WTC11 (cell line): Measurements from ENCODE around the gene FANCC.

Experiments used
- TF ChIP-seq, protein P1 (sequence below): fragments of 200-600 bp; IDR thresholded peaks from 2 replicates; pipeline ENCODE4 v1.8.0; 2022; ENCODE audit warnings: antibody characterized with exemption
- TF ChIP-seq, protein P2 (sequence below): sonication (generic); formaldehyde crosslinking; IDR thresholded peaks from 2 replicates; pipeline ENCODE4 v1.8.1; 2023; ENCODE audit warnings: mild to moderate bottlenecking, missing genetic modification reagents, moderate library complexity

DNA sequence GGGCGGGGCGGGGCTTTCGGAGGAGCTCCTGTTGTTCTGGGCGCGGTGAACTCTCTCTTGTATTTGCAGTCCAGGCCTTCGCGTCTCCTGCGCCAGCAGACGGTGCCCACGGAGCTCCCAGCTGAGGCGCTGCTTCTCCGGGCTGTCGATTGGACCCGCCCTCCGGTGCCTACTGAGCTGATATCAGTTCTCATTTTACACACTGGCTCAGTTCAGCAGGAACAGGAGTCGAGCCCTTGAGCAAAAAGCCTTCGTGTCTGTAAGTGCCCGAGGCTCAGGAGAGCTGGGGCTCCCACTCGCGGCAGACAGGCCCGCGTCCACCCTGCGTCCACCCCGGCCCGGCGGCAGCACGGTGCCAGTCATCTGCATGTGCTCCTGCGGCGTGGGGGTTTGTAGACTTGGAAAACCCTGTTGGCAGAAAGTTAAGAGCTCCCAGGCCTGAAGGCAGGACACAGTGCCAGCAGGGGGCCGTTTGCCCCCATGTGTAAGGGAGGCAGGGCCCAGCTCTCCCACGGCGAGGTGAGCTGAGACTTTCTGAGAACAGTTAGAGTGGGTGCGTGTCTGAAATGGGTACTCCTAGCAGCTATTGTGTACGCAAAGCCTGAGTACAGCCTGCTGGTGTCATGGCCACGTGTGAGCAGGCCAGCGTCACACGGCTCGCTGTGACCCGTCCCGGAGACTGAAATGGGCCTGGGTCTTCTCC is 231.5 kb downstream of the FANCC start:
- TF ChIP-seq, protein P1, sequence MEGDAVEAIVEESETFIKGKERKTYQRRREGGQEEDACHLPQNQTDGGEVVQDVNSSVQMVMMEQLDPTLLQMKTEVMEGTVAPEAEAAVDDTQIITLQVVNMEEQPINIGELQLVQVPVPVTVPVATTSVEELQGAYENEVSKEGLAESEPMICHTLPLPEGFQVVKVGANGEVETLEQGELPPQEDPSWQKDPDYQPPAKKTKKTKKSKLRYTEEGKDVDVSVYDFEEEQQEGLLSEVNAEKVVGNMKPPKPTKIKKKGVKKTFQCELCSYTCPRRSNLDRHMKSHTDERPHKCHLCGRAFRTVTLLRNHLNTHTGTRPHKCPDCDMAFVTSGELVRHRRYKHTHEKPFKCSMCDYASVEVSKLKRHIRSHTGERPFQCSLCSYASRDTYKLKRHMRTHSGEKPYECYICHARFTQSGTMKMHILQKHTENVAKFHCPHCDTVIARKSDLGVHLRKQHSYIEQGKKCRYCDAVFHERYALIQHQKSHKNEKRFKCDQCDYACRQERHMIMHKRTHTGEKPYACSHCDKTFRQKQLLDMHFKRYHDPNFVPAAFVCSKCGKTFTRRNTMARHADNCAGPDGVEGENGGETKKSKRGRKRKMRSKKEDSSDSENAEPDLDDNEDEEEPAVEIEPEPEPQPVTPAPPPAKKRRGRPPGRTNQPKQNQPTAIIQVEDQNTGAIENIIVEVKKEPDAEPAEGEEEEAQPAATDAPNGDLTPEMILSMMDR = no peak
- TF ChIP-seq, protein P2, sequence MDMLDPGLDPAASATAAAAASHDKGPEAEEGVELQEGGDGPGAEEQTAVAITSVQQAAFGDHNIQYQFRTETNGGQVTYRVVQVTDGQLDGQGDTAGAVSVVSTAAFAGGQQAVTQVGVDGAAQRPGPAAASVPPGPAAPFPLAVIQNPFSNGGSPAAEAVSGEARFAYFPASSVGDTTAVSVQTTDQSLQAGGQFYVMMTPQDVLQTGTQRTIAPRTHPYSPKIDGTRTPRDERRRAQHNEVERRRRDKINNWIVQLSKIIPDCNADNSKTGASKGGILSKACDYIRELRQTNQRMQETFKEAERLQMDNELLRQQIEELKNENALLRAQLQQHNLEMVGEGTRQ (CRISPR knock-in tag) = no peak
